Activated T-cell treated with anti-CD3 and anti-CD28 coated beads, Interleukin-2, amount 50 U/mL, for 4 hours (primary cell): ENCODE measurements around the gene RDH12. TPM values are rescaled to one million over a fixed set of nuclear protein-coding genes. Genes with fewer than 3 reads are reported as not detected.
"Not testable (repeated sequence)": the region's sequence is repeated elsewhere in the genome, so short reads cannot be mapped to it uniquely, and the experiment has no call there.

ENCODE experiments used
- ATAC-seq, 2 donors: fragments of 200-7000 bp; cut with Tn5 transposase; one replicate each; pipeline ENCODE4 v1.10.0; 2021
- DNase-seq: peaks from one replicate; pipeline ENCODE4 v3.0.0-alpha.2; 2020
- H3K27me3 Mint-ChIP-seq: one replicate; pipeline ENCODE4 v1.8.0; 2021; ENCODE audit warnings: low read depth, mixed read lengths
- H3K36me3 Mint-ChIP-seq: one replicate; pipeline ENCODE4 v1.8.0; 2022; ENCODE audit warnings: mixed read lengths; ENCODE audit not compliant: insufficient read depth
- H3K4me1 Mint-ChIP-seq: one replicate; pipeline ENCODE4 v1.8.0; 2021; ENCODE audit warnings: low read depth, mixed read lengths
- H3K4me3 Mint-ChIP-seq: one replicate; pipeline ENCODE4 v1.8.0; 2021; ENCODE audit warnings: mild to moderate bottlenecking, moderate library complexity, mixed read lengths
- H3K9me3 Mint-ChIP-seq: one replicate; pipeline ENCODE4 v1.8.0; 2021; ENCODE audit warnings: mixed read lengths
- total RNA-seq, 3 donors: library from RNA; stranded (reverse); gene quantifications; one replicate each; pipeline ENCODE4 v1.2.1, GENCODE V29; 2021

Gene RDH12
- total RNA-seq = under 1 TPM in 1 of 3 donors, not detected in 2; 0.15 TPM

- not testable (repeated sequence) for H3K36me3 Mint-ChIP-seq, H3K4me3 Mint-ChIP-seq, ATAC-seq, H3K9me3 Mint-ChIP-seq, DNase-seq, H3K4me1 Mint-ChIP-seq, H3K27me3 Mint-ChIP-seq
Observed at GRCh38 chr14:67701492-67701891, at the start of gene RDH12. TSS of gene RDH12 (plus strand) at chr14:67701886. CDS start at chr14:67722643, 20,757 bp downstream.

GRCh38 chr14:67652189-67652588 is 49.5 kb upstream of the RDH12 start:
- no peak for DNase-seq
- H3K9me3 Mint-ChIP-seq = no peaks in the 10 kb centered on the region
- no peak overlapping the region for H3K4me3 Mint-ChIP-seq
- H3K4me1 Mint-ChIP-seq = no peaks in the 10 kb centered on the region
- H3K36me3 Mint-ChIP-seq = peaks cover 31% of the 10 kb centered on the region
- H3K27me3 Mint-ChIP-seq = no peaks in the 10 kb centered on the region
- no peak for ATAC-seq

GRCh38 chr14:67653651-67654280 is 47.9 kb upstream of the RDH12 start:
- ATAC-seq = no peak
- Mint-ChIP-seq H3K4me1 (no peaks in the 10 kb centered on the region), H3K4me3 (no peak overlapping the region), H3K27me3 (no peaks in the 10 kb centered on the region), H3K9me3 (no peaks in the 10 kb centered on the region), H3K36me3 (peaks cover 37% of the 10 kb centered on the region)
- no peak for DNase-seq

GRCh38 chr14:67663633-67664032 is 38.1 kb upstream of the RDH12 start:
- Mint-ChIP-seq H3K27me3 (no peaks in the 10 kb centered on the region), H3K4me3 (no peak overlapping the region), H3K36me3 (peaks cover 5% of the 10 kb centered on the region), H3K4me1 (peaks cover 34% of the 10 kb centered on the region), H3K9me3 (no peaks in the 10 kb centered on the region)
- ATAC-seq (no peak), DNase-seq (no peak)

- H3K4me3 Mint-ChIP-seq = no peak overlapping the region
Observed at GRCh38 chr14:67665868-67666267, 35.8 kb upstream of the RDH12 start.

GRCh38 chr14:67666750-67667449 is 34.8 kb upstream of the RDH12 start:
- Mint-ChIP-seq H3K4me3 (no peak overlapping the region), H3K36me3 (peaks cover 2% of the 10 kb centered on the region), H3K27me3 (no peaks in the 10 kb centered on the region), H3K4me1 (peaks cover 61% of the 10 kb centered on the region), H3K9me3 (no peaks in the 10 kb centered on the region)
- ATAC-seq (peak; percentile 84 to 85), DNase-seq (no peak)

More at GRCh38 chr14:67665868-67666267, 35.8 kb upstream of the RDH12 start:
- ATAC-seq (no peak), DNase-seq (no peak)
- Mint-ChIP-seq H3K36me3 (peaks cover 2% of the 10 kb centered on the region), H3K9me3 (no peaks in the 10 kb centered on the region), H3K4me1 (peaks cover 51% of the 10 kb centered on the region), H3K27me3 (no peaks in the 10 kb centered on the region)

- peaks cover 72% of the 10 kb centered on the region for H3K4me1 Mint-ChIP-seq
- H3K4me3 Mint-ChIP-seq = no peak overlapping the region
- DNase-seq (no peak), ATAC-seq (peak; percentile 53 to 80)
- H3K27me3 Mint-ChIP-seq = no peaks in the 10 kb centered on the region
- no peaks in the 10 kb centered on the region for H3K9me3 Mint-ChIP-seq
- no peaks in the 10 kb centered on the region for H3K36me3 Mint-ChIP-seq
Observed at GRCh38 chr14:67668559-67668958, 33.1 kb upstream of the RDH12 start.

- H3K9me3 Mint-ChIP-seq = no peaks in the 10 kb centered on the region
- H3K4me1 Mint-ChIP-seq = peaks cover 54% of the 10 kb centered on the region
- ATAC-seq (no peak), DNase-seq (no peak)
- H3K27me3 Mint-ChIP-seq = no peaks in the 10 kb centered on the region
- peaks cover 13% of the 10 kb centered on the region for H3K36me3 Mint-ChIP-seq
- H3K4me3 Mint-ChIP-seq = peak overlapping the region; percentile 92
Observed at GRCh38 chr14:67673451-67673850, 28.2 kb upstream of the RDH12 start.

- Mint-ChIP-seq H3K36me3 (peaks cover 13% of the 10 kb centered on the region), H3K9me3 (no peaks in the 10 kb centered on the region), H3K4me1 (peaks cover 49% of the 10 kb centered on the region), H3K27me3 (no peaks in the 10 kb centered on the region), H3K4me3 (peak overlapping the region; percentile 92)
- DNase-seq (peak; percentile 36), ATAC-seq (peak; percentile 68 to 72)
Observed at GRCh38 chr14:67674139-67674479, 27.6 kb upstream of the RDH12 start.

GRCh38 chr14:67674480-67675218 is 27.0 kb upstream of the RDH12 start, which contains the start of gene VTI1B:
TSS of gene VTI1B (minus strand) at chr14:67674632. CDS start at chr14:67674489, 143 bp downstream.
- no peaks in the 10 kb centered on the region for H3K27me3 Mint-ChIP-seq
- H3K36me3 Mint-ChIP-seq = peaks cover 13% of the 10 kb centered on the region

GRCh38 chr14:67675219-67675582 is 26.5 kb upstream of the RDH12 start:
- H3K27me3 Mint-ChIP-seq = no peaks in the 10 kb centered on the region
- ATAC-seq (no peak), DNase-seq (no peak)
- H3K4me3 Mint-ChIP-seq = peak overlapping the region; percentile 92
- no peaks in the 10 kb centered on the region for H3K9me3 Mint-ChIP-seq
- peaks cover 13% of the 10 kb centered on the region for H3K36me3 Mint-ChIP-seq
- peaks cover 46% of the 10 kb centered on the region for H3K4me1 Mint-ChIP-seq

More at GRCh38 chr14:67674480-67675218, 27.0 kb upstream of the RDH12 start, which contains the start of gene VTI1B:
- DNase-seq (peak; percentile 68), ATAC-seq (peak; percentile 97)
- H3K4me3 Mint-ChIP-seq = peak within 1 kb of the TSS; percentile 92
- peaks cover 44% of the 10 kb centered on the region for H3K4me1 Mint-ChIP-seq
- no peaks in the 10 kb centered on the region for H3K9me3 Mint-ChIP-seq

- H3K4me3 Mint-ChIP-seq = no peak overlapping the region
- H3K27me3 Mint-ChIP-seq = no peaks in the 10 kb centered on the region
- ATAC-seq = no peak
- peaks cover 36% of the 10 kb centered on the region for H3K36me3 Mint-ChIP-seq
- no peaks in the 10 kb centered on the region for H3K9me3 Mint-ChIP-seq
- H3K4me1 Mint-ChIP-seq = peaks cover 31% of the 10 kb centered on the region
- no peak for DNase-seq
Observed at GRCh38 chr14:67679006-67679405, 22.7 kb upstream of the RDH12 start.

GRCh38 chr14:67680121-67680602 is 21.5 kb upstream of the RDH12 start:
- DNase-seq (no peak), ATAC-seq (peak; percentile 96 to 97)
- Mint-ChIP-seq H3K9me3 (no peaks in the 10 kb centered on the region), H3K27me3 (no peaks in the 10 kb centered on the region), H3K36me3 (peaks cover 42% of the 10 kb centered on the region), H3K4me3 (no peak overlapping the region), H3K4me1 (peaks cover 33% of the 10 kb centered on the region)

GRCh38 chr14:67680941-67681340 is 20.7 kb upstream of the RDH12 start:
- no peak for ATAC-seq
- Mint-ChIP-seq H3K36me3 (peaks cover 48% of the 10 kb centered on the region), H3K9me3 (no peaks in the 10 kb centered on the region), H3K4me1 (peaks cover 29% of the 10 kb centered on the region), H3K4me3 (no peak overlapping the region), H3K27me3 (no peaks in the 10 kb centered on the region)
- DNase-seq = no peak
